ENCODE data around the gene AGO3. TPM values are rescaled to one million over a fixed set of nuclear protein-coding genes. Genes with fewer than 3 reads are reported as not detected.

AGO3 gene
- total and polyA plus RNA-seq, 2 donors (not counting 3 experiments of a cell fraction or from before 2014, with no cell fraction given), result 10.4 to 21.1 TPM

GRCh38 chr1:35883635-35884101 lies 47.2 kb upstream of the AGO3 start:
- H4K20me1 ChIP-seq (replicated peaks; ENCODE audit: control insufficient read depth, extremely low read depth, insufficient read depth, low read length), result no peaks in the 10 kb centered on the region
- ChIA-PET CTCF (interaction anchor here (0.6 to 1.7 kb wide), 18 partner anchors 9 to 334 kb away, joined by 3 to 12 read pairs (median 4); partner anchors contain the start of genes AGO3 and TEKT2), POLR2A (no interaction called here)
- DNase-seq (ENCODE audit: low read depth, low spot score) (peak; percentile 51), FAIRE-seq (no peak)
- dilution Hi-C loops (cut with MboI; ENCODE audit: extremely low pct_ligation_motif_present, low sequenced_read_pairs), result no loop called here
- no peaks in the 10 kb centered on the region for H3K9me3 ChIP-seq (replicated peaks; ENCODE audit: control insufficient read depth, insufficient read depth, low read length)
- no peak overlapping the region for H3K27ac ChIP-seq (ENCODE audit: insufficient read depth, low read depth, low read length)
- H3K36me3 ChIP-seq (ENCODE audit: control insufficient read depth in 2 of 2, extremely low read depth in 1 of 2, insufficient read depth in 2 of 2, low read length in 2 of 2), result peaks cover 0 to 3% of the 10 kb centered on the region in 2 experiments
- H2AFZ ChIP-seq (ENCODE audit: low read depth, low read length), result peak overlapping the region; percentile 67
- intact Hi-C loops (cut with micrococcal nuclease), result loop anchor here (1.0 kb wide), 2 partner anchors 47 to 205 kb away; partner anchors contain the start of gene ADPRS
- H3K4me2 ChIP-seq (ENCODE audit: insufficient read depth, low read length), result peak overlapping the region; percentile 89
- H3K9ac ChIP-seq (replicated peaks; ENCODE audit: extremely low read depth, insufficient read depth, low read length), result peak overlapping the region; percentile 86
- H3K9me1 ChIP-seq (replicated peaks; ENCODE audit: control insufficient read depth, extremely low read depth, insufficient read depth, low read length), result no peaks in the 10 kb centered on the region
- H3K4me3 ChIP-seq (replicated peaks in 1 of 3; ENCODE audit: insufficient read depth in 1 of 3, low read depth in 1 of 3, low read length in 3 of 3), result peak overlapping the region; percentile 71 to 100 (median 88)
- no peaks in the 10 kb centered on the region for H3K27me3 ChIP-seq (ENCODE audit: control insufficient read depth in 2 of 2, insufficient read depth in 2 of 2, low read length in 2 of 2)
- peaks cover 16% of the 10 kb centered on the region for H3K79me2 ChIP-seq (ENCODE audit: control insufficient read depth, insufficient read depth, low read length)
- no peak for TF ChIP-seq EZH2 (IDR thresholded peaks at IDR 0.05; ENCODE audit: borderline replicate concordance, low read depth, low read length, severe bottlenecking)
- H3K4me1 ChIP-seq (ENCODE audit: control insufficient read depth, extremely low read depth, insufficient read depth, low read length), result peaks cover 17% of the 10 kb centered on the region
- BruUV-seq (replicated peaks), result no TSS peak

GRCh38 chr1:35884934-35885333 lies 46.0 kb upstream of the AGO3 start:
- no peak overlapping the region for H3K4me2 ChIP-seq (ENCODE audit: insufficient read depth, low read length)
- DNase-seq (ENCODE audit: low read depth, low spot score) (no peak), FAIRE-seq (peak; percentile 24)
- ChIA-PET CTCF (interaction anchor here (0.6 kb wide), 1 partner anchor 21 kb away, joined by 3 read pairs; no protein-coding TSS in a partner anchor), POLR2A (no interaction called here)
- BruUV-seq (replicated peaks), result no TSS peak
- no peak overlapping the region for H3K4me3 ChIP-seq (replicated peaks in 1 of 3; ENCODE audit: insufficient read depth in 1 of 3, low read depth in 1 of 3, low read length in 3 of 3)
- intact Hi-C loops (cut with micrococcal nuclease) (no loop called here), dilution Hi-C loops (cut with MboI; ENCODE audit: extremely low pct_ligation_motif_present, low sequenced_read_pairs) (no loop called here)
- no peak for TF ChIP-seq JUN (IDR thresholded peaks at IDR 0.05; ENCODE audit: borderline replicate concordance, insufficient read depth, insufficient read length, low read depth)
- TF ChIP-seq EZH2 (IDR thresholded peaks at IDR 0.05; ENCODE audit: borderline replicate concordance, low read depth, low read length, severe bottlenecking), result no peak
- no peak for TF ChIP-seq MYC (IDR thresholded peaks at IDR 0.05; ENCODE audit: low read depth, low read length)
- no peak for TF ChIP-seq POLR2AphosphoS5 (IDR thresholded peaks at IDR 0.05; ENCODE audit: insufficient read depth, low read depth, low read length)
- TF ChIP-seq POLR2A (IDR thresholded peaks at IDR 0.05; ENCODE audit: low read depth, low read length), result no peak
- TF ChIP-seq CTCF (IDR thresholded peaks at IDR 0.05; ENCODE audit: extremely low read depth in 1 of 2, insufficient read depth in 1 of 2, low read depth in 1 of 2, low read length in 2 of 2), result no peak
- no peak for TF ChIP-seq GATA2 (IDR thresholded peaks at IDR 0.05; ENCODE audit: insufficient read depth, insufficient read length, low read depth, low read length)
- TF ChIP-seq FOS (IDR thresholded peaks at IDR 0.05; ENCODE audit: borderline replicate concordance, insufficient read depth, low read length), result no peak
- TF ChIP-seq MAX (IDR thresholded peaks at IDR 0.05; ENCODE audit: insufficient read depth, insufficient read length), result no peak
- no peaks in the 10 kb centered on the region for H3K9me3 ChIP-seq (replicated peaks; ENCODE audit: control insufficient read depth, insufficient read depth, low read length)
- no peaks in the 10 kb centered on the region for H3K9me1 ChIP-seq (replicated peaks; ENCODE audit: control insufficient read depth, extremely low read depth, insufficient read depth, low read length)
- H3K9ac ChIP-seq (replicated peaks; ENCODE audit: extremely low read depth, insufficient read depth, low read length), result no peak overlapping the region
- H2AFZ ChIP-seq (ENCODE audit: low read depth, low read length), result no peak overlapping the region
- no peaks in the 10 kb centered on the region for H4K20me1 ChIP-seq (replicated peaks; ENCODE audit: control insufficient read depth, extremely low read depth, insufficient read depth, low read length)
- H3K27me3 ChIP-seq (ENCODE audit: control insufficient read depth in 2 of 2, insufficient read depth in 2 of 2, low read length in 2 of 2), result no peaks in the 10 kb centered on the region
- peaks cover 16% of the 10 kb centered on the region for H3K79me2 ChIP-seq (ENCODE audit: control insufficient read depth, insufficient read depth, low read length)
- peaks cover 17% of the 10 kb centered on the region for H3K4me1 ChIP-seq (ENCODE audit: control insufficient read depth, extremely low read depth, insufficient read depth, low read length)
- peaks cover 0 to 3% of the 10 kb centered on the region in 2 experiments for H3K36me3 ChIP-seq (ENCODE audit: control insufficient read depth in 2 of 2, extremely low read depth in 1 of 2, insufficient read depth in 2 of 2, low read length in 2 of 2)
- H3K27ac ChIP-seq (ENCODE audit: insufficient read depth, low read depth, low read length), result no peak overlapping the region

Data from endothelial cell of umbilical vein (primary cell).